Measurements from ENCODE around the gene EXOC1.

The EXOC1 gene

DNA sequence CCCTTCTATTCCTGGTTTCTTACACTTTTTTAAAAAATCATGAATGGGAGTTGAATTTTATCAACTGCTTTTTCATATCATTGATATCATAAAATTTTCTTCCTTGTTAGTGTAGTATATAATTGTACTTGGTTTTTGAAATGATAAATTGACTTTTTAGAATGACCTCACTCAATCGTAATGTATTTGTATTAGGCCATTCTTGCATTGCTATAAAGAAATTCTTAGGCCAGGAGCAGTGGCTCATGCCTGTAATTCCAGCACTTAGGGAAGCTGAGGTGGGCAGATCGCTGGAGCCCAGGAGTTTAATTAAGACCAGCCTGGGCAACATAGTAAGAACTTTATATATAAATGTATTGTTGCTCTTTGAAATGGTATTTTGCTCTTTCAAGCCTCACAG, 6.3 kb downstream of the EXOC1 start:
- DNase-seq, result no peak

DNA sequence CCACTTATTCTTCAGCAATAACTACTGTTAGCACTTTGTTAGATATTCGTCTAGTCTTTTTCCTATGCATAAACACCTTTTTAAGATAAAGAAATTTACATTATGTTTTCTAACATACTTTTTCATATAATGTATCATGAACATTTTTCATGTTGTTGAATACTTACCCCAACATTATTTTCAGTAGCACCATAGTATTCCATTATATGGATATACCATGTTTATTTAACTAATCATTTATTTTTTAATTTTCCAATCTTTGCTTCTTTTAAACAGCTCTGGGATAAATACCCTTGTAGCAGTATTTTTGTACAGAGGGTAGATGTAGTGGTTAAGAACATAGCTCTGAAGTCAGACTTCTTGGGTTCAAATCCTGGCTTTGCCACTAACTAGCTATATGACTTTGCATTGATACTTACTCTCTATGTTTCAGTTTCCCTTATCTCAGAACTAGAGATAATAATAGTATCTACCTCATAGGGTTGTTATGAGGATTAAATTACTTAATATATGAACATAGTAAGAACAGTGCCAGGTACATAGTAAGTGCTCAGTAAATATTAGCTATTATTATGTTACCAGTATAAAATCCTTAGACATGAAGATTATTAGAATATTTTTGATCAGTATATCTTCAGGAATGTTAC, 11.3 kb downstream of the EXOC1 start:
- no peak for DNase-seq

GRCh38 chr4:55865228-55865806, 11.9 kb downstream of the EXOC1 start:
- DNase-seq, result no peak

- DNase-seq, result no peak
Measured at GRCh38 chr4:55866290-55866907, 13.0 kb downstream of the EXOC1 start.

- DNase-seq, result no peak
Measured at GRCh38 chr4:55866973-55867574, 13.6 kb downstream of the EXOC1 start.

- DNase-seq, result no peak
Measured at GRCh38 chr4:55868581-55869090, 15.2 kb downstream of the EXOC1 start.

- no peak for DNase-seq
Measured at GRCh38 chr4:55871299-55871800, 17.9 kb downstream of the EXOC1 start.

GRCh38 chr4:55874831-55875230, 21.4 kb downstream of the EXOC1 start:
- DNase-seq, result no peak

- DNase-seq, result no peak
Measured at GRCh38 chr4:55876387-55876786, 22.9 kb downstream of the EXOC1 start.

DNA sequence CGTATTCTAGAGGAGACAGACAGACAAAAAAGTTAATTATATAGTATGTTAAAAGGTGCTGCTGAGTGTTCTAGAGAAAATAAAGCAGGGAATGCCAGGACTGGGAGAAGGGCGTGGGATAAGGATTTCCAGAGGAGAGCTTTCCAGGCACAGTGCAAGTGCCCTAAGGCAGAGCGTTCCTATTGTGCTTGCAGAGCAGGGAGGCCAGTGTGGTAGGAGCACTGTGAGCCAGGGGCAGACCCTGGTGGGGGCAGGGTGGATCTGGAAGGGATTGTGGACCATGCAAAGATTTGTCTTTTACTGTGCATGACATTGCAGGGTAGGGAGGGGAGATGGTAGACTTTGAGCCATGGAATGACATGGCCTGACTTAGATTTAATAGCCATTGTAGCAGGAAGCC, 25.8 kb downstream of the EXOC1 start:
- no peak for DNase-seq

GRCh38 chr4:55880652-55881280, 27.3 kb downstream of the EXOC1 start:
- DNase-seq, result no peak

GRCh38 chr4:55884093-55884850, 30.8 kb downstream of the EXOC1 start:
- DNase-seq, result no peak

DNA sequence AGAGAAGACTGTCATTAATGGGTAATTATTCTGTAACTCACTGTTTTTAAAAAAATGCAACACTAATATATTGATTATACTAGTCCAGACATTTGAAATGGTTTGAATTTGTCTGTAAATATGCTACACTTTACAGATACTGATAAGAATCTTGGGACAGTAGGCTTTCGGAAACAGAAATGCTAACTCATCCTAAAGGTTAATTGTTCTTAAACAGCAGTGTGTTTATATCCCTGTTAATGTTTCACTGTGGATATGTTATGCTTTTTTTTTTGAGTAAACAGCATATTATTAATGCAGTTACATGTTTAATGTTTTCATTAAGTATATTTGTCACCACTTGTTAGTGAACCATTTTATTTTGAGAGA, 31.4 kb downstream of the EXOC1 start:
- DNase-seq, result no peak

DNA sequence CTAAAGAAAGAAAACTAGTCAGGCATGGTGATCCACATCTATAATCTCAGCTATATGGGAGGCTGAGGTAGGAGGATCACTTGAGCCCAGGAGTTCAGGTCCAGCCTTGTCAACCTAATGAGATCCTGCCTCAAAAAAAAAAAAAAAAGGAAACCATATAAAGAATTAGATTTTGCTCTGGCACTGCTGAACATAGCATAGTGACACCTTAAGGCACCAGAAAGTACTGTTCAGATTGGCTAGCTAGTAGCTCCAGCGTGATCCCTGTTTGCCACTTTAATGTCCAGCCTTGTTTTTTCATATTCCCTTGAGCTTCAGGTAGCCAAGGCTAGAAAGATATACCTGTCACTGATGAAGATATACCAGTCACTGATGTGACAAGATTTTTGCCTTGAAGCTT, 34.1 kb downstream of the EXOC1 start:
- DNase-seq, result no peak

DNA sequence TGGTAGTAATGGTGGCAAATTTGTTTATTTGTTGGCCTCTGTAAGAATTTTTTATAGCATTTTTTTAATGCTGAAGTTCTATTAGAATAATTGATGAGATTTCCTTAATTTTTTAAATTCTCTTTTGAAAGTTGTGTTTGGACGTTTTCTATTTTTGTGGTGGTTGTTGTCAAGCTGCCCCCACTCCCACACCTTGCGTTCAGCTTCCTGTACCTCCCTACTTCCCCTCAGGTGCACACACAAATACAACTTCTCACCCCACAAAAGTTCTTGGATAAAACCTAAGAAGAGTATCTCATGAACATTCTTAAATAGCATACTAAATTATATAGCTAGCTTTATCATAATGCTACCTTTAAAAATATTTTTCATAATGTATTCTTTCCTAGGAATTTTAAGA, 38.7 kb downstream of the EXOC1 start:
- DNase-seq, result no peak

DNA sequence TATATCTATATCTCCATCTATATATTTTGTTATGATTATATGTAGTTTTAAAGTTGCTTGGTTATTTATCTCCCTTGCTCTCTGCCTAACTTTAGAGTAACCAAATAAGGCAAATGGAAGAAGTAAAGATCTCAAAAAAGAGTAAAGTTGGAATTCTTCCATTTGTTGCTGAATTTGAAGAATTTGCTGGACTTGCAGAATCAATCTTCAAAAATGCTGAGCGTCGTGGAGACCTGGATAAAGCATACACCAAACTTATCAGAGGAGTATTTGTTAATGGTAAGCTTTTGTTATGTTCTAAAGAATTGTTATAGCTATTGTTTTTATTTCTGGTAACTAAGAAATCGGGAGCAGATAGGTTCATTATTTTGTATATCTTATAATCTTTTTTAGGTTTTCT, 43.2 kb downstream of the EXOC1 start:
- DNase-seq, result no peak

- no peak for DNase-seq
Measured at GRCh38 chr4:55902677-55903076, 49.2 kb downstream of the EXOC1 start.

DNA sequence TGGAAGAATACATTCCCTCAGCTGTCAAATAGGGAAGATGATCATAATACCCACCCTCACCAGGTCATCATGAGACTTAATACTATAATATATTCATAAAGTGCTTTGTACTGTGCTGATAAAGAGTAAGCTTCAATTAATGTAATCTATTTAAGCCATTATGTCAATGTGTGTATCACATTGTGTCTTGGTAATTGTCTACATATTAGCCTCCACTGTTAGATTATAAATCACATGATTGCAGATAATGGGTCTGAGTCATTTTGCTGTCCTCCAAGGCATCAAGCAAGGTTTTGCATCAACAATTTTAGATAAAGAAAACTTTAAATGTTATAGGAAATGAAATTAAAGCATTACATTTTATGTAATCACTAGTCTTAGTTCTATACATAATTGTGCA, 50.1 kb downstream of the EXOC1 start:
- DNase-seq, result no peak

DNA sequence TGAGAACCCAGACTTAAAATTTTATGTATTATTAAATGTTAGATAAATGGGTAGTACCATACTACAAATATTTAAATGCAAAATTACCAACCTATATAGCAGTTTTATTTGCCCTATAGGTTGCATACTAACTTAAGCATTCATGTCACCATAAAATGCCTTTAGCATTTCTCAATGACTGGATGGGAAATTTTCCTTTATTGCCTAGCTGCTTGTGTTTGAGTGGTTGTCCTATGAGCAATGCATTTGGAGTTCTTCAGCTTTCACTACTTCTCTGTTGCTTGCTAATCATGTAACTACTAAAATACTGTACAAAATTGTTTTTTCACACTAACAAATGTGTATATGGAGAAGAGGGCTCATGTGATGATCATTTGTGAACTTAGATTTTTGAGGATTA, 51.1 kb downstream of the EXOC1 start:
- no peak for DNase-seq

DNA sequence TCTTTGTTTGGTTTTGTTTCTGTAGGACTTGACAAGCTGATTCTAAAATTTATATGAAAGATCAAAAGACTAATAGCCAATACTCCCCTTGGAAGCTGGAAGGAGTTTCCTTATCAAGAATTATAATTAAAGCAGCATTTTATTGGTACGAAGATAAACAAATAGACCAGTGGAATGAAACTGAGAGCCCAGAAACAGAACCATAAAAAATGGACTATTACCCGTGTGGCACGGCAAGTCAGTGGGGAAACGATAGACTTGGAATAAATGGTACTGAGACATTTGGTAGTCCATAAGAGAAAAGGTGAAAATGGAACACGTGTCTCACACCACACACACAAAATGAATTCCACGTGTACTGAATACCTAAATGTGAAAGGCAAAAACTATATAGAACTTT, 52.9 kb downstream of the EXOC1 start:
- no peak for DNase-seq

DNA sequence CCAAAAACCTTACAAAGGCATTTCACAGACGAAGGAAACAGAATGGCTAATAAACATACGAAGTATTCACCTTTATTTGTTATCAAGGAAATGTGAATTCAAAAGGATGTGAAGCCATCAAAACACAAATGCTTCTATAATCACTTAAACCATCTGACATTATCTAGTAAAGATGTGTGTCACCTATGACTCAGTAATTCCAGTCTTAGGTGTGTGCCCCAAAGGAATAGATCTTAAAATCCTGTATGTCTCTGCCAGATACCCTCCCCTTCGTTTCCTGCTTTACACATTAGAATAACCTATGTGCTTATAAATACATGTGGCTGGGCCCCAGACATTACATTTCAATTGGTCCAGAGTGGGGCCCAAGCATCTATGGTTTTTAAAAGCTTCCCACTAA, 53.5 kb downstream of the EXOC1 start:
- DNase-seq, result no peak

- no peak for DNase-seq
Measured at GRCh38 chr4:55907469-55907868, 54.0 kb downstream of the EXOC1 start.

- DNase-seq, result no peak
Measured at GRCh38 chr4:55910140-55910539, 56.7 kb downstream of the EXOC1 start.

Measured in activated CD8-positive, alpha-beta memory T cell treated with anti-CD3 and anti-CD28 coated beads for 24 hours (primary cell).